GM18909 (cell line): ENCODE data around the gene MED31.
"Not testable (repeated sequence)": the region's sequence is repeated elsewhere in the genome, so short reads cannot be mapped to it uniquely, and the experiment has no call there.

Experiments used
- ATAC-seq: cut with Tn5 transposase; IDR thresholded peaks from one replicate; pipeline ENCODE4 v1.9.1; 2021; ENCODE audit warnings: mild to moderate bottlenecking; ENCODE audit not compliant: unreplicated experiment, poor library complexity

Gene MED31

DNA sequence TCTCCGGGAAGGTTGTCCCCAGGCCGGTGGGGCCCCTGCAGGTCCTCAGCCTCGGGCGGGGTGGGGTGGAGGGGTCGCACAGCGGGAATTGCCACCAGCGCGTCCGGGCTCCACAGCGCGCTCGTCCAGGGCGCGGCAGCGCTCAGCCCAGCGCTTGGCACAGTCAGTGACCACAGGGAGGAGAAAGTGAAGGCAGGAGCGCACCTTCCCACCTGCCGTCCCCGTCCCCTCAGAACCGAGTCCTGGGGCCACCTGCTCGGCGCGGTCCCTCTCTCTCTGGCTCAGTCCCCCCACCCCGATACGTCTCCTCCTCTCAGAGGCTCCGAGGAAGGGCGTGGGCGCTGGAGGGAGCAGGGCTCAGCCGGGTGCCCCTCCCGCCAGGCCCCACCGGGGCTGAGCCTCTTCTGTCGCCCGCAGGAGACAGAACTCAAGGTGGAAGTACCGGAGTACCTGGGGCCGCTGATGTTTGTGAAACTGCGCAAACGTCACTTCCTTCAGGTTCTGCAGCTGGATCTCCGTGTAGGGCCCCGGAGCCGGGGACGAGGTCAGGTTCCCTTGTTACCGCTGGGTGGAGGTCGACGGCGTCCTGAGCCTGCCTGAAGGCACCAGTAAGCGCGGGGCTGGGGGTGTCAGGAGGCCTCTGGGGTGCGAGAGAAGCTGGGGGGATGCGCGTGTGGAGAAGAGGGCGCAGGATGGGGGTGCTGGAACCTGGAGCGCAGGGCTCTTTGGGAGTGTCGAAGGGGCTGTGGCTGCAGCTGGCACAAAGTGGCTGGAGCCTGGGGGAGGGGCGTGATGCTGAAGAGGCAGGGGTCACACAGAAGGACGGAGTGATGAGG is 5.6 kb upstream of the MED31 start:
- ATAC-seq, result not testable (repeated sequence)

DNA sequence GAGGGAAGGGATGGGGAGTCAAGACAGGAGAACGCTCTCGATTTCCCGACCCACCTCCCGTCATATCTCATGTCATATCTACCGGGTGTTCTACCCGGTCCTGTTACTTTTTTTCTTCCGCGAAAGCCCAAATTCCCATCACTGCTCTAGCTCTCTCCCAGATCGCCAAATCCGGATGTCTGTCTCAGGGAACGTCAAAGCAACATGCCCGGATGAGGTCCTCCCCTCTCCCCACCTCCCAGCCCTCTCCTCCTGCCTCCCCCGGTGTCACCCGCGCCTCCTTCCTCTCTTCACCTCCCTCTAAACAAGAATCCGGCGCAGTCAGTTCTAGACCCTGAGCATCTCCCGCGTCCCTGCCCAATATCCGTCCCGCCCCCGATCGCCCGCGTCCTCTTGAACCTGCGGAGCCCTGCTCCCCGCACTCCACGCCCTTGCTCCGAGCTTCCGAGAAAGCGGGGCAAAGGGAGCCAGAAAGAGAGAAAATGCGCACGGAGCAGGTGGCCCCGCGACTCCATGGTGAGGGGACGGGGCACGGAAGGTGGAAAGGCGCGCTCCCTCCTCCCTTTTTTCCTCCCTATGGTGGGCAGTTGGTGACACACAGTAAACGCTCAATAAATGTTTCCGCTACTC is 4.4 kb upstream of the MED31 start:
- ATAC-seq, result not testable (repeated sequence)

DNA sequence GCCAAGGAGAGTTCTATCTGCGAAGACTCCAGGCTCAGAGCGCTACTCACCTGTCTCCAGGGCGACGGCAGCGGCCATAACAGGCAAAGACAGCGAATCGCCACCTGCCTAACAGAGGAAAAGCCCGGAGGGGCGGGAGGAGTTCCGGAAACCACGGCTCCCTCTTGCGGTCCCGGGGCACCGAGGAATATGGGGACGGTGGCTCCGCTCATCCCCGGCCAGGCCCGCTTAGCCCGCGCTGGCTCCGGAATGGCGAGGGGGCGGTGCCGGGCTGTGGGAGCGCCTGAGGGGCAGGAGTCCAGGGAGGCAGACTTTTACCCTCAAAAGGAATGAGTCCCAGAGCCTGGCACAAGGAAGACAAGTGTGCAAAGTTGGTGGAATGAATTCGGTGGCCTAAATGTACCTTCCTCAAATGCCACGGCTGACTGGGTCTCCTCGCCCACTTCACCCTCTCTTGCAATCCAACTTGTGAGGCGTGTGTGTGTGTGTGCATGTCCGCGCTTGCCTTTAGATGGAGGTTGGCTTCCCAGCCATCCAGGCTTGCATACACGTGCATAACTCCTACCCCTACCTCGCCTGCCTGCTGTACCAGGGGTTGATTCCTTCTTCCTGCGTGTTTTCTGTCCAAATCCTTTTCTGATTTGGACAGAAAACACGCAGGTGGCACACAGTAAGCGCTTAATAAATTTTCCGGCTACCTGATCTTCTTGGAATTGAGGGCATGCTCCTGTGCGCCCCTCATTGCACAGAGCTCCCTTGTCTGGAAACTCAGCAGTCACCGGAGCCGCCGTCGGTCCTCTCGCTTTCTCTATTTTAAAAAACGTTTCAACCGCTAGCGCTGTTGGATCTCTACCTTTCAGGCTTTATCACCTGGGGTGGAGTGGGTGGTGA is 3.7 kb upstream of the MED31 start:
- no peak for ATAC-seq

DNA sequence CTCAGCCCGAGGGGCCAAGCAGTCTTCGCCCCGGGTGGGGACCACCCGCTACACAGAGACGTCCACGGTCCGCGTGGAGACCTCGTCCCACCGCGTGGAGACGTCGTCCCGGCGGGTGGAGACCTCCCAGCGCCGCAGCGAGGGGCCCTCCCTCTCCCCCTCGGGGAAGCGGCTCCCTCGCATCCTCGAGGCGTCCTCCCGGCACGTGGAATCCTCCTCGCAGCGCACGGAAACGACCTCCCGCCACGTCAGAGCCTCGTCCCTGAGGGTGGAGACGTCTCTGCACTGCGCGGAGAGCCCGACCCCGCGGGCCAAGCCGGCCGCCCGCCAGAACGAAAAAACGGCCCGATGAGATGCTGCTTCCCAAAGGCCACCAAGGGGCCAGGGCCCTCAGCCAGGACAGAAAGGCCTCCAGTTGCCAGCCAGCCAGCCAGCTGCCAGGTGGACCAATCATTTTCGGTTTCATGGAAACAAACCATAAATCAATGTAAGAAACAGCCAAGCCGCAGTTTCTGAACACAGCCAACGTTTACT is 581 bp upstream of the MED31 start:
- no peak for ATAC-seq

DNA sequence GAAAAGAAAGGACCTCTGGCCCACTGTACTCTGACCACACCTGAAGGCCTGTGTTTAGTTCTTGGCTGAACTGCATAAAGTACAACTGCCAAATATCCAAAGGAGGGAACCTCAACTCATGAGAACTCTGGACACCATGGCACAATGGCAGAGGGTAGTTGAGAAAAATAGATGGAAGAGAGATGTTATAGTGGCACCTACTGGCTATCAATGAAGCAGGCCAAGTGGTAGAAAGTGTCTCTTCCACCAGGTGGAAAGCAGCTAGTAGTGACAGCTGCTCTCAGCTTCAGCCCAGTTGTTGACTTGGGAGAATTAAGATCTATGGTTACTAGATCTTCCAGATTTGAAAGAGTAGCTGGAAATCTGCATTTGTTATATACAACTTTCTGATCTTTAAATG is 3.2 kb downstream of the MED31 start:
- ATAC-seq, result no peak

DNA sequence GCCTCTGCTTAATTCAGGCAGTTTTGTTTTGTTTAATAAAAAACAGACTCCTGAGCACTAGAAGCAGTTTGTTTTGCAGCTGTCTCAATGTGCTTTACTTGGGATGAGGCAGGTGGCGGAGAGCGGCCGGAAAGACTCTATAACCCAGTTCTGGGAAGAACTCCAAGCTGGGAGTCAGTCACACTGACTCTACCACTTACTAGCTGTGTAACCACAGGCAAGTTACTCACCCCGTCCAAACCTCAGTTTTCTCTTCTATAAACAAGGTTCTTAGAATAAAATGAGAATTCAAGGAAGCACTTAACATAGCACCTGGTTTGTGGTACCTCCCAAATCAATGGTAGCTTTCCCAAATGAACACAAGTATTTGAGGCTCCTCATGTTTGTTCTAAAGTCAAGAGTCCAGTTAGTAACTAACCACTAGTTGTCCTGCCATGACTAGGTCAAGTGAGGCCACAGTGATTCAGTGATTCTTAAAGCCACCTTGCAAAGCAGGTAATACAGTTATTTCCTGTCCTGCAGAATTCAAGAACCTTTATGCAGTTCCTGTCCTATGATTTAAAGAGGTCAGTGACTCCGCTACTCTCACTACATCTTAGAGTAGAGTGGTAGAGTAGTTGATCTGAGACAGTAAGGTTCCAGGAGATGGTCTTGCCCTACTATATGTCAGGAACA is 7.8 kb downstream of the MED31 start:
- ATAC-seq, result no peak

DNA sequence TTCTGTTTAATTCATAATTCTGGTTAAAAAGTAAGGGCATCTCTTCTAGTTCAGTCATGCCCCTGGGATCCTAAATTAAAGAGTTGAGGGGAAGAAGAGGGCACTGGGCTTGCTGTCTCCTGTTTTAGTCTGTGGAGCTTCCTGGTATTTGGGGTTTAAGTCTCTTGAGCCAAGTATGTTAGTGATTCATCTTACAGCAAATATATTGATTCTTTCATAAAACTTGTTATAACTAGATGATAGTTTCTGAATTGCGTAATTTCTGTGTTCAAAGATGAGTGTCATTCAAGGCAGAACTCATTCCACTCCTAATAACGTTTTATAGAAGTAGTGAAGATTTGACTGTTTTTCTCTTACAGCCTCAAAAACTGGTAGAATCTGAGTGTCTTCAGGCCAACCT is 8.8 kb downstream of the MED31 start:
- ATAC-seq, result no peak

DNA sequence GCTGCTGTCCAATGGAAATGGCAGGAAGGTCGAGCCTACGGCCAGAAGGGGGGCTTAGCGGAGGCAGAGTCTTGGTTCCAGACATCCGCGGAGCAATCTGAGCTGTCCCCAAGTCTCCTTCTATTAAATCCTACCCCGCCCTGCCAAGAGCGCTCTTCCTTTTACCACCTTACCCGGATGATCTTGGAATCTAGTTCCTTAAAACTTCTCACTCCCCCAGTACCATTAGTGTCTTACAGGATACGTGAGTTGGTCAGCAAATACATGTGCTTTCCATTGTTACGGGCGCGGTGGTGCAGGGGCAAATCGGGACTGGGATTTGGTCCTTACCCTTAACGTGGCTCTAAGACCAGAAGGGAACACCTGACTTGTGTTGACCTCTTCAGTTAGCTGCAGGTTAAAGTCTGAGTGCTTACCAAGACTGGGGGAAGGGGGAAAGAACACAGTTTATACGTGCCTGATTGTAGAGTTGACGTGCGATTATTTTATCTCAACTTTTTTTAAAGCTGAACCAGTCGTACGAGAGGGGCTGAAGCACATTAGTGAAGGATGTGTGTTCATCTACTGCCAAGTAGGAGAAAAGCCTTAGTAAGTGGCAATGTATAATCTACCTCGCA is 10.1 kb downstream of the MED31 start:
- ATAC-seq, result peak; percentile 13

DNA sequence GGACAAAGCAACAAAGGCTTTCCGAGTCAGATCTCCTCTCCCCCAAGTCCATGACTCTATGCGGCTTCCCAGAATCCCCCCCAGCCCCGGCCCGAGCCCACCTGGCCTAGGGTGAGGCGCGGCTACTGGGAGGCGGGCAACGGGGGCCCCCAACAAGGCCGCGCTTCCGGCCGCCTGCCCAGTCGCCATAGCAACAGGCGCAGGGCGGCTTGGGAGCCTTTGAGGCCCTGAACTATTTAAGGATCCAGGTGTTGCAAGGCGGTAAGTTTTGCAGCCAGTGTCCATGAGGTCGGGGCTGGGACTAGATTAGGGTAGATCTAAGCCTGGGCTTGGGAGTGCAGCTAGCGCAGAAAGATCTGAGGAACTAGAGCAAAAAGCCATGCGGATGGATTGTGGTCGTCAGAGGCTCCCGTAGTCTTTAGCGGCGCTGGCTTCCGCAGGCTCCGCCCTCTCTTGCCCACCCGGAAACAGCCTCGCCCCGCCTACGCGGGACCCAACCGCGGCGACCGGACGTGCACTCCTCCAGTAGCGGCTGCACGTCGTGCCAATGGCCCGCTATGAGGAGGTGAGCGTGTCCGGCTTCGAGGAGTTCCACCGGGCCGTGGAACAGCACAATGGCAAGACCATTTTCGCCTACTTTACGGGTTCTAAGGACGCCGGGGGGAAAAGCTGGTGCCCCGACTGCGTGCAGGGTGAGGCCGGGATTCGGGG is 10.7 kb downstream of the MED31 start, which contains the start of the genes KIAA0753 and TXNDC17:
Gene KIAA0753 (minus strand): TSS at position 176 of the 711 bp plus-strand sequence. CDS start 5,608 bp downstream, outside the sequence.
Gene TXNDC17 (plus strand): TSS at position 525 of the 711 bp plus-strand sequence. CDS start 23 bp downstream, at position 548.
- peak; percentile 84 for ATAC-seq

DNA sequence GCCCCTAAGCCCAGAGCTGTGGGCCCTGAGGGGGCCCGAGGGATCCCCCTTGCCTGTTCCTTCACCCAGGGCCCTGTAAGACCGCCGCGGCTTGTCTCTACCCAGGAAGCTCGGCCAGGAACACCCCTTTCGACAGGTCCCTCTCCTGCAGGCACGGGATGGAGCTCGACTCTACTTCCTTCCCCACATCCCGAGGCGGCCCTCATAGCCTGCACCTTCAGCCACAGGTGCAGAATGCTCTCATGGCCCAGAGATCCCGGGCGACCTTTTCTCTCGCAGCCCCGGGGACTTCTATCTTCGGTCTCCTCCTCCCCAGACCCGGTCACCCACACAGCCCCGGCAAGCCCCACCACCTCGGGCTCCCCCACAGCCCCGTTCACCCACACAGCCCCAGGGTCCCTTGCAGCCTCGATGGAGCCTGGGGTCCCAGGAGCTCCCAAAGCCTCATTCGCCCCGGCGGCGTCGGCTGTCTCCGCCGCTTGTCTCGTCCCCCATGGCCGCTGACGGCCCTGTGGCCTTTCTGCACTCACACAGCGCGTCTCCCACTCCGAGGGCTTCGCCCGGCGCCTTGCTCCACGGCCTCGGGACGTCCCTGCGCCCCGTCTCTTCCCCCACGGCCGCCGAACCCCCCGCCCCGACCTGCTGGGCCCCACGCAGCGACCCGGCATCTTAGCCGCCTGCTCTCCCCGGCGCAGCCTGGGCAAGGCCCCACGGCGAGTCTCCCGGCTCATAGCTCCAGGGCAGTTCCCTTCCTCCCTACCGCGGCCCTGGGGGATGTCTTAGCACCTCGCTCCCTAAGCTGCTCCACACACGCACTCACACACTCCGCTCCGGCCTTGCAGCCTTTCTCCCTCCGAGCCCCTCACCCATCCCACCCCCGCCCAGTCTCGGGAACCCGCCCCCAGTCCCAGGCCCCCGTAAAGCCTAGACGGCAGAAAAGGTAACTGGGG is 11.5 kb downstream of the MED31 start:
- peak; percentile 12 for ATAC-seq

DNA sequence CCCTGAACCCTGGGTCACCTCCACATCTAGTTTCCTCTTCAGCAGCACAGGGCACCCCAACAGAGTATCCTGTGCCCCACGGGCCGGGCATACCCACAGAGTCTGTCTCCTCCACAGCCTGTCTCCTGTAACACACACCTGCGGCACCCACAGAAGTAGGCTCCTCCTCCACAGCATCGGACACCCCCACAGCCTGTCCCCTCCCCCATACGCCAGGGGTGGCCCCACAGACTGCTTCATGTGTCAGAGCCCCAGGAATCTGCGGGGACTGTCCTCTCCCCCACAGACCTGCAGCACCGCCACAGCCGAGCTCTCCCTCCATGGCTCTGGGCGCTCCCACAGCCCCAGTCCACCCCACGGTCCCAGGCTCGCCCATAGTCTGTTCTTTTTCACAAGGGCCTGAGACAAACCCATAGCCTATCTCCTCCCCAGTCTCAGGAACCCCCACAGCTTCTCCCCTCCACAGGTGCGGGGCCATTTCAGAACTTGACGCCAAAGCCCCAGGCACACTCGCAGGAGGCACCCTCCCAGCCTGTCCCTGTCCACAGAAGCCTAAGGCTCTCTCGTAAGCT is 12.3 kb downstream of the MED31 start:
- no peak for ATAC-seq

DNA sequence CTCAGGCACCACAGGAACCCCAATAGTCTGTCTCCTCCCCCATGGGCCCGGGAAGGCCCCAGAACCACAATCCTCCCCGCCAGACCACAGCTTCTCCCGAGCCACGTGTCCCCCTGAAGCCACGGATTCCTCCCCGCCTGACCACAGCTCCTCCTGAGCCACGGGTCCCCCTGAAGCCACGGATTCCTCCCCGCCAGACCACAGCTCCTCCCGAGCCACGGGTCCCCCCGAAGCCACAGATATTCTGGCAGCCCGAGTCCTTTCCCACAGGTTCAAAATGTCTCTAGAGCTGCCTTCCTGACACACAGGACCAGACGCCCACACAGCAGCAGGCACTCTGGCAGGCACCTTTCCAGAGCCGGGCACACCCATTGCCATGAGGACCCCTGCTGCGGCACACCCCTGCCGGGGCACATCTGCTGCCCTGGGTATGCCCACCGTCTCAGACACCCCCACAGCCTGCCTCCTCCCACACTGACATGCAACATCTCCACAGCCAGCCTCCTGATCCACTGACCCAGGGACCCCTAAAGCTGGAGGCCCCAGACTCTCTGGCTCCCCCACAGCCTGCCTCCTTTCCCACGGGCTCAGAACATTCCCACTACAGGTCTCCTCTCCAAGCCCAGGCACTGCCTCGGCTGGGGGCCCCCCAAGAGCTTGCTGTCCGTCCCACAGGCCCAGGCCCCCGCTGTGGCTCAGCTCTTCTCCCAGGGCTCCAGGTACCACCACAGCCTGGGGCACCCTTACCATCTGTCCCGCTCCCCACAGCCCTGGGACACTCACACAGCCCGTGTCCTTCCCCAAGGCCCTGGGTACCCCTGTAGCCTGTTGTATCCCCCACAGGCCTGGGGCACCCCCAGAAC is 13.1 kb downstream of the MED31 start:
- no peak for ATAC-seq

DNA sequence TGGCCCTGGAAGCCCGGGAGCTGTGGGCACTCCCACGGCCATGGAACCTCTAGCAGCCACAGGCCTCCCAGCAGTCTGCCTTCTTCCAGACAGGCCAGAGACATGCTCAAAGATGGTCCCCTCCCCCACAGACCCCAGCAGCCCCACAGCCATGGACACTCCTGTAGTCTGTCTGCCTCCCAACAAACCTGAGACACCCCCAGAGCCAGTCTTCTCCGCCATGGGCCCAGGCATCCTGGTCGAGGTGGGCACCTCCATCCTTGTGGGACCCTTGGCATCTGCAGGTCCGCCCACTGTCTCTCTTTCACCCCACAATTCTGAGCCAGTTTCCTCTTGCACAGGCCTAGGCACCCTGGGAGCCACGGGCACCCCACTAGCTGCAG is 14.0 kb downstream of the MED31 start:
- no peak for ATAC-seq

DNA sequence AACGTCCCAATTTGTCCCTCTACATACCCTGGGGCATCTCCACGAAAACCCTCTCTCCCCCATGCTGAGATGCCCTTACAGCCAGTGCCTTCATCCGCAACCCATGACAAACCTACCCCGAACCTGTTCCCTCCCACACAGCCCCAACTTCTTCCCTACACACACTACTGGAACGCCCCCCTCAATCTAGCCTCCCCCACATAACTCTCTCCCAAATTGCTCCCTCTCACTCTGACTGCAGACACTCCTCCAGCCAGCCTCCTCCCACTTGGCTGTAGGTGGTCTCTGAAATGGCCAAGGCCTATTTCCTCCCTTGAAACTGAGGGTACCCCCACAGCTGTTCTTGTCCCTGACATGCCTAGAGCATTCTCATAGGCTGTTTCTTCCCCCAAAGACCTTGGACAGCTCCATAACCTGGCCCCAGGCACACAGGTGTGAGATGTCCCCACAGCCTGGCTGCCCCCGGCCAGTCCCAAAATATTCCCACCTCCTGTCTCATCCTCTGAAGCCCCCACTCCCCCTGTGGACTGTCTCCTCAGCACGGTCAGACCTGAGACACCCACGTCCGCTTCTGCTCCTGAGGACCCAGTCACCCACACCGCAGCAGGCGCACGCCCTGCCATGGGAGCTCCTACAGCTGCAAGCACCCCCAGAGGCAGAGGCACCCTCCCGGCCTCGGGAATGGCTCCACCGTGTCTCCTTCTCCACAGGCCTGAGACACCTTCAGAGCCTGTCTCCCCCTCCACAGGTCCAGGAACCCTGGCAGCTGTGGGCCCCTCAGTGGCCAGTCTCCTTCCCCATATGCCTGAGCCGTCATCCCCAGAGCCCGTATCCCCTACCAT is 14.6 kb downstream of the MED31 start:
- no peak for ATAC-seq

DNA sequence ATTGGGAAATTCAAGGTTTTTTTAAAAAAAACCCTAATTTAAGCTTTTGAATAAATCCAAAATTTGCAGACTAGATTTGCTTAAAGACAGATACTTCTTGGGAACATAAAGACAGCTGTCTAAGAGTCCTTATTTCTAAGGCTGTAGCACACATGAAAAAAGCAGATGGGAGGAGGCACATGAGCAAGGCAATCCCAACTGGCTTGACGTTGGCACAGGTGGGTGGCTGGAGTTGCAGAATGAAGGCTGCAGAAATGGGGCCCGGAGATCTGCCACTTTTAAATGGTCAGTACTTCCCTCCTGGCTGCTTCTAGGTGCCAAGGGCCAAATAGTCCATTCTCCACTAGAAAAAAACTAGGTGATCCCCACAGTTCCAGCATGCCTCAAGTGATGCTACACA is 15.3 kb downstream of the MED31 start:
- ATAC-seq, result no peak

DNA sequence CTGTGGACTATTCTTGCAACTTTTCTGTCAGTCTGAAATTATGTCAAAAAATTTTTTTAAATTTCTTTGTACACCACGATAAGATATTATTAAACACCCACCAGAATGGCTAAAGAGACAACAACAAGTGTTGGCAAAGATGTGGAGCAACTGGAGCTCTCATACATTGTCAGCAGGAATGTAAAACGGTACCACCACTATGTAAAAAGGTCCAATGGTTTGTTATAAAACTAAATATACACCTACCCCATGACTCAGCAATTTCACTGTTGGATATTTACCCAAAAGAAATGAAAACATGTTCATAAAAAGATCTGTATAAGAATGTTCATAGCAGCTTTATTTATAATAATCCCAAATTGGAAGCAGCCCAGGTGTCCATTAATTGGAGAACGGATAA is 18.1 kb downstream of the MED31 start:
- ATAC-seq, result no peak
